Gastrocnemius medialis (tissue), 4 donors: ENCODE results near the gene PSME3IP1. TPM values are rescaled to one million over a fixed set of nuclear protein-coding genes. Genes with fewer than 3 reads are reported as not detected.
"Not testable (repeated sequence)": the region's sequence is repeated elsewhere in the genome, so short reads cannot be mapped to it uniquely, and the experiment has no call there.

Experiments used
- ATAC-seq, 2 donors: fragments of 150-250 bp; one replicate each; pipeline ENCODE4 v1.9.1; 2016
- DNase-seq, 2 donors: peaks; one replicate each; pipeline ENCODE4 v3.0.0-alpha.2; 2019
- H3K27ac ChIP-seq, 4 donors: fragments of 200-600 bp; sonication (generic); 1 replicate in 1 of 4; 2 replicates in 3 of 4; pipeline ENCODE4 v1.5.1; 2016 to 2018; ENCODE audit warnings: mild to moderate bottlenecking in 2 of 4, moderate library complexity in 1 of 4
- H3K27me3 ChIP-seq, 3 donors: fragments of 200-600 bp; sonication (generic) in 2 of 3; 1 replicate in 1 of 3; 2 replicates in 2 of 3; pipeline versions ENCODE4 v1.5.1 to v1.6.0; 2016 to 2019; ENCODE audit warnings: mild to moderate bottlenecking in 1 of 3, moderate library complexity in 1 of 3
- H3K36me3 ChIP-seq, 2 donors: fragments of 200-600 bp; sonication (generic) in 1 of 2; one replicate each; pipeline ENCODE4 v1.5.1; 2017 to 2018
- H3K4me1 ChIP-seq, 2 donors: fragments of 200-600 bp; sonication (generic) in 1 of 2; one replicate each; pipeline ENCODE4 v1.5.1; 2016 to 2017; ENCODE audit warnings: mild to moderate bottlenecking in 2 of 2
- H3K4me3 ChIP-seq, 4 donors: fragments of 200-600 bp; sonication (generic) in 3 of 4; 1 replicate in 1 of 4; 2 replicates in 3 of 4; pipeline ENCODE4 v1.5.1; 2016 to 2019; ENCODE audit warnings: mild to moderate bottlenecking in 2 of 4
- H3K9me3 ChIP-seq, 3 donors: fragments of 200-600 bp; sonication (generic) in 2 of 3; 1 replicate in 1 of 3; 2 replicates in 2 of 3; pipeline ENCODE4 v1.5.1; 2016 to 2019
- CTCF ChIP-seq, 5 experiments: fragments of 450-650 bp in 3 of 5; fragments of 200-600 bp in 2 of 5; sonication (generic) in 2 of 5; IDR thresholded peaks in 4 of 5; conservative IDR thresholded peaks in 1 of 5; 1 replicate in 4 of 5; 2 replicates in 1 of 5; pipeline ENCODE4 v1.5.1; 2016 to 2019; ENCODE audit warnings: antibody characterized with exemption in 5 of 5, mild to moderate bottlenecking in 3 of 5, moderate library complexity in 3 of 5
- POLR2A ChIP-seq, 2 donors: fragments of 450-650 bp; IDR thresholded peaks; one replicate each; pipeline ENCODE4 v1.6.1; 2017; ENCODE audit warnings: antibody characterized with exemption in 2 of 2, mild to moderate bottlenecking in 2 of 2, moderate library complexity in 2 of 2
- in situ Hi-C, 4 donors: fragments of 200-750 bp; cut with MboI; loops; one replicate each; pipeline versions ENCODE4 v1.15.0 to v1.8.0; 2017; ENCODE audit warnings: low sequenced_read_pairs in 4 of 4
- intact Hi-C: fragments of 100-400 bp; cut with DNase I; formaldehyde crosslinking; loops from one replicate; pipeline ENCODE4 v1.15.1; 2023; ENCODE audit warnings: low total_unique reads
- total RNA-seq, 4 donors: library from RNA; depleted of rRNA; stranded (reverse); fragments of >200 nt; gene quantifications; one replicate each; pipeline versions ENCODE4 v1.1.0 to v1.2.3, GENCODE V29; 2016

PSME3IP1 gene
- total RNA-seq, 4 donors from 2014 or later, result 43.8 to 57.6 (median 53.4) TPM

GRCh38 chr16:57113664-57114063 is 72.2 kb downstream of the PSME3IP1 start:
- TF ChIP-seq CTCF (IDR thresholded peaks at IDR 0.05 in 4 of 5, conservative IDR thresholded peaks at IDR 0.05 in 1 of 5) (no peak), POLR2A (IDR thresholded peaks at IDR 0.05) (no peak)
- ATAC-seq (no peak), DNase-seq (no peak)
- intact Hi-C loops, result no loop called here
- in situ Hi-C loops, result no loop called here
- no peak overlapping the region for H3K4me3 ChIP-seq
- H3K27me3 ChIP-seq, result no peaks in the 10 kb centered on the region
- no peaks in the 10 kb centered on the region for H3K4me1 ChIP-seq
- H3K36me3 ChIP-seq, result no peaks in the 10 kb centered on the region
- no peaks in the 10 kb centered on the region for H3K9me3 ChIP-seq
- H3K27ac ChIP-seq, result no peak overlapping the region

DNA sequence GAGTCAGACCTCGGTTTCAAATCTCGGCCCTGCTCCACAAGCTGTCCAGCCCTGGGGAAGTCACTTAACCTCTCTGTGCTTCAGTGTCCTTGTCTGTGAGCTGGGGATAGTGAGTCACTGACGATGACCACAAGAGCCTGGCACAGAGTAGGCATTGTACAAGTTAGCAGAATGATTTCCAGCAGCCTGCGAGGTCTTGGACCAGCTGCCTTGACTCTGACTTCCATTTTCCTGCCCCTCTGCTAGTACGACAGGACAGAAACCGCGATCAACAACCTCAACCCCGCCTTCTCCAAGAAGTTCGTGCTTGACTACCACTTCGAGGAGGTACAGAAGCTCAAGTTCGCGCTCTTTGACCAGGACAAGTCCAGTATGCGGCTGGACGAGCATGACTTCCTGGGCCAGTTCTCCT is 72.8 kb downstream of the PSME3IP1 start:
- Histone ChIP-seq H3K9me3 (no peaks in the 10 kb centered on the region), H3K27ac (no peak overlapping the region), H3K36me3 (no peaks in the 10 kb centered on the region), H3K4me3 (no peak overlapping the region), H3K27me3 (no peaks in the 10 kb centered on the region), H3K4me1 (no peaks in the 10 kb centered on the region)
- intact Hi-C loops (no loop called here), in situ Hi-C loops (no loop called here)
- DNase-seq (no peak), ATAC-seq (no peak)
- TF ChIP-seq CTCF (IDR thresholded peaks at IDR 0.05 in 4 of 5, conservative IDR thresholded peaks at IDR 0.05 in 1 of 5) (no peak), POLR2A (IDR thresholded peaks at IDR 0.05) (no peak)

GRCh38 chr16:57112403-57113041 is 73.3 kb downstream of the PSME3IP1 start:
- intact Hi-C loops, result no loop called here
- no peaks in the 10 kb centered on the region for H3K4me1 ChIP-seq
- H3K27me3 ChIP-seq, result no peaks in the 10 kb centered on the region
- no peaks in the 10 kb centered on the region for H3K36me3 ChIP-seq
- TF ChIP-seq CTCF (IDR thresholded peaks at IDR 0.05 in 4 of 5, conservative IDR thresholded peaks at IDR 0.05 in 1 of 5), result no peak
- no peak for TF ChIP-seq POLR2A (IDR thresholded peaks at IDR 0.05)
- H3K27ac ChIP-seq, result no peak overlapping the region
- in situ Hi-C loops, result no loop called here
- no peaks in the 10 kb centered on the region for H3K9me3 ChIP-seq
- DNase-seq (no peak), ATAC-seq (no peak)
- H3K4me3 ChIP-seq, result no peak overlapping the region

DNA sequence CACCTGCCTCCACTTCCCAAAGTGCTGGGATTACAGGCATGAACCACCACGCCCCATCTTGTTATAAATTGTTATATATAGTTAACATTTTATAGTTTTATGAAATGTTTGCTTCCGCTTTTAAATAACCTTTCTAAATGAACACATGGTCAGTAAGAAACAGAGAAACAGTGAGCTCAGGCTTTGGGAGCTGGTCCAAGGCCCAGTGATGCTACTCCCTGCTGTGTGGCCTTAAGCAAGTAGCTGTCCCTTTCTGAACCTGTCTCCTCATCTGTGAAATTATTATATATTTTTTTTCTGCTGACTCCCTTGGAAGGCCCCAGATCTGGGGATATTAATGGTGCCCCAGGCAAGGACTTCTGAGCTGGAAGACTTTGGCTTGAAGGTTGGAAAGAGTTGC is 74.4 kb downstream of the PSME3IP1 start:
- Histone ChIP-seq H3K9me3 (no peaks in the 10 kb centered on the region), H3K36me3 (no peaks in the 10 kb centered on the region), H3K27ac (no peak overlapping the region), H3K4me3 (no peak overlapping the region), H3K27me3 (no peaks in the 10 kb centered on the region), H3K4me1 (peaks cover 0 to 7% of the 10 kb centered on the region in 2 donors)
- in situ Hi-C loops (no loop called here), intact Hi-C loops (no loop called here)
- ATAC-seq (no peak), DNase-seq (no peak)
- no peak for TF ChIP-seq CTCF (IDR thresholded peaks at IDR 0.05 in 4 of 5, conservative IDR thresholded peaks at IDR 0.05 in 1 of 5)
- no peak for TF ChIP-seq POLR2A (IDR thresholded peaks at IDR 0.05)

- in situ Hi-C loops (no loop called here), intact Hi-C loops (no loop called here)
- Histone ChIP-seq H3K27me3 (no peaks in the 10 kb centered on the region), H3K4me3 (no peak overlapping the region), H3K9me3 (no peaks in the 10 kb centered on the region), H3K27ac (no peak overlapping the region), H3K4me1 (peaks cover 0 to 11% of the 10 kb centered on the region in 2 donors), H3K36me3 (no peaks in the 10 kb centered on the region)
- DNase-seq, result no peak
- no peak for ATAC-seq
- TF ChIP-seq POLR2A (IDR thresholded peaks at IDR 0.05), result no peak
- no peak for TF ChIP-seq CTCF (IDR thresholded peaks at IDR 0.05 in 4 of 5, conservative IDR thresholded peaks at IDR 0.05 in 1 of 5)
These were observed 74.9 kb downstream of the PSME3IP1 start for GRCh38 chr16:57110937-57111336.

DNA sequence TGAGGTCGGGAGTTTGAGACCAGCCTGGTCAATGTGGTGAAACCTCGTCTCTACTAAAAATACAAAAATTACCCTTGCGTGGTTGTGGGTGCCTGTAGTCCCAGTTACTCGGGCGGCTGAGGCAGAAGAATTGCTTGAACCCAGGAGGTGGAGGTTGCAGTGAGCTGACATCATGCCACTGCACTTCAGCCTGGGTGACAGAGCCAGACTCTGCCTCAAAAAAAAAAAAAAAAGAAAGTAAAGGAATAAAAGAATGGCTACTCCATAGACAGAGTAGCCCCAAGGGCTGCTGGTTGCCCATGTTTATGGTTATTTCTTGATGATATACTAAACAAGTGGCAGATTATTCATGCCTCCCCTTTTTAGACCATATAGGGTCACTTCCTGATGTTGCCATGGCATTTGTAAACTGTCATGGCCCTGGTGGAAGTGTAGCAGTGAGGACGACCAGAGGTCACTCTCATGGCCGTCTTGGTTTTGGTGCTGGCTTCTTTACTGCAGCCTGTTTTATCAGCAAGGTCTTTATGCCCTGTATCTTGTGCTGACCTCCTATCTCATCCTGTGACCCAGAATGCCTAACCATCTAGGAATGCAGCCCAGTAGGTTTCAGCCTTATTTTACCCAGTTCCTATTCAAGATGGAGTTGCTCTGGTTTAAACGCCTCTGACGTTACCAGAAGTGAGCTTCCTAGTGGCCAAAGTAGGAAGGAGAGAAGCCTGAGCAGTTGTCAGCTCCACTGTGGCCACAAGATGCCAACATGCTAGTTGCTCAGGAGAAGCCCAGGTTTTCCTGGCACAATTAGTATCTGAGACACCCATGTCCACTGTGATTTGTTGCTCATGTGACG is 76.4 kb downstream of the PSME3IP1 start:
- H3K4me1 ChIP-seq, result peaks cover 0 to 11% of the 10 kb centered on the region in 2 donors
- H3K9me3 ChIP-seq, H3K36me3 ChIP-seq, intact Hi-C loops, H3K27me3 ChIP-seq, H3K4me3 ChIP-seq, DNase-seq, ATAC-seq, H3K27ac ChIP-seq, in situ Hi-C loops: not testable (repeated sequence)
